Measurements from ENCODE around the gene ZNF630.

DNA sequence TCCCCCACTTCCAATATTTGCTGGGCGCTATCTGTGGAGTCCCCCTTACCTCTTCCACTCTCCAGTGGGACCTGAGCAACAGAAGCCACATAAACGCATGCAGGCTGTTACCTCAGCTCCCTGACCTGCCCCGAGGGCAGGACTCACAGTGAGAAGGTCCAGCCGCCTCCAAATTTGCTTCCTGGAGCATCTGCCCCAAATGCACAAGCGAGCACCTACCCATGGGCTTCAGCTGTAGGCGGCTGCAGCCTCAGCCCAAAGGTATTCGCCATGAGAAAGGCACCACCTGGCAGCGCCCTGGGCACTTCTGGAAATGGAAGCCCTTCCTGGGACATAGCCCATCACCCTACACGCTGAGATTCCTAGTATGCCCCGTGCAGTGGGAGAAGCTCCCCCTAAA is 41.2 kb downstream of the ZNF630 start:
- TF ChIP-seq, protein P1, sequence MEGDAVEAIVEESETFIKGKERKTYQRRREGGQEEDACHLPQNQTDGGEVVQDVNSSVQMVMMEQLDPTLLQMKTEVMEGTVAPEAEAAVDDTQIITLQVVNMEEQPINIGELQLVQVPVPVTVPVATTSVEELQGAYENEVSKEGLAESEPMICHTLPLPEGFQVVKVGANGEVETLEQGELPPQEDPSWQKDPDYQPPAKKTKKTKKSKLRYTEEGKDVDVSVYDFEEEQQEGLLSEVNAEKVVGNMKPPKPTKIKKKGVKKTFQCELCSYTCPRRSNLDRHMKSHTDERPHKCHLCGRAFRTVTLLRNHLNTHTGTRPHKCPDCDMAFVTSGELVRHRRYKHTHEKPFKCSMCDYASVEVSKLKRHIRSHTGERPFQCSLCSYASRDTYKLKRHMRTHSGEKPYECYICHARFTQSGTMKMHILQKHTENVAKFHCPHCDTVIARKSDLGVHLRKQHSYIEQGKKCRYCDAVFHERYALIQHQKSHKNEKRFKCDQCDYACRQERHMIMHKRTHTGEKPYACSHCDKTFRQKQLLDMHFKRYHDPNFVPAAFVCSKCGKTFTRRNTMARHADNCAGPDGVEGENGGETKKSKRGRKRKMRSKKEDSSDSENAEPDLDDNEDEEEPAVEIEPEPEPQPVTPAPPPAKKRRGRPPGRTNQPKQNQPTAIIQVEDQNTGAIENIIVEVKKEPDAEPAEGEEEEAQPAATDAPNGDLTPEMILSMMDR (IDR thresholded peaks at IDR 0.05; ENCODE audit: poor library complexity, severe bottlenecking): no peak
- TF ChIP-seq TAF1 (IDR thresholded peaks at IDR 0.05; ENCODE audit: low read depth): no peak
